GM23338 (cell line): ENCODE results near the gene CLCN1.

Experiments used
- CTCF ChIP-seq, 2 experiments: fragments of 200-600 bp in 1 of 2; sonication (generic) in 1 of 2; conservative IDR thresholded peaks; 2 replicates each; pipeline versions ENCODE4 v1.5.1 to v1.6.1; 2016 to 2017; ENCODE audit warnings: antibody characterized with exemption in 2 of 2, low read depth in 2 of 2, mild to moderate bottlenecking in 2 of 2, moderate library complexity in 1 of 2
- EZH2 ChIP-seq: fragments of 200-600 bp; sonication (generic); IDR thresholded peaks from one replicate; pipeline ENCODE4 v1.8.0; 2017; ENCODE audit warnings: antibody characterized with exemption, mild to moderate bottlenecking, low read depth; ENCODE audit not compliant: unreplicated experiment
- JUNB ChIP-seq: IDR thresholded peaks from one replicate; pipeline ENCODE4 v1.6.1; 2016; ENCODE audit warnings: antibody characterized with exemption; ENCODE audit not compliant: unreplicated experiment
- POLR2AphosphoS5 ChIP-seq: IDR thresholded peaks from 2 replicates; pipeline ENCODE4 v1.6.1; 2016; ENCODE audit warnings: antibody characterized with exemption, low read depth
- TF ChIP-seq, protein P1 (sequence below): IDR thresholded peaks from one replicate; pipeline ENCODE4 v1.6.1; 2018; ENCODE audit warnings: antibody characterized with exemption; ENCODE audit not compliant: unreplicated experiment

GRCh38 chr7:143283381-143283780 is 32.5 kb upstream of the CLCN1 start:
- TF ChIP-seq CTCF (conservative IDR thresholded peaks at IDR 0.05; ENCODE audit: low read depth in 2 of 2), result no peak
- TF ChIP-seq EZH2, result no peak
- TF ChIP-seq POLR2AphosphoS5, result no peak
- no peak for TF ChIP-seq JUNB
- TF ChIP-seq, protein P1, sequence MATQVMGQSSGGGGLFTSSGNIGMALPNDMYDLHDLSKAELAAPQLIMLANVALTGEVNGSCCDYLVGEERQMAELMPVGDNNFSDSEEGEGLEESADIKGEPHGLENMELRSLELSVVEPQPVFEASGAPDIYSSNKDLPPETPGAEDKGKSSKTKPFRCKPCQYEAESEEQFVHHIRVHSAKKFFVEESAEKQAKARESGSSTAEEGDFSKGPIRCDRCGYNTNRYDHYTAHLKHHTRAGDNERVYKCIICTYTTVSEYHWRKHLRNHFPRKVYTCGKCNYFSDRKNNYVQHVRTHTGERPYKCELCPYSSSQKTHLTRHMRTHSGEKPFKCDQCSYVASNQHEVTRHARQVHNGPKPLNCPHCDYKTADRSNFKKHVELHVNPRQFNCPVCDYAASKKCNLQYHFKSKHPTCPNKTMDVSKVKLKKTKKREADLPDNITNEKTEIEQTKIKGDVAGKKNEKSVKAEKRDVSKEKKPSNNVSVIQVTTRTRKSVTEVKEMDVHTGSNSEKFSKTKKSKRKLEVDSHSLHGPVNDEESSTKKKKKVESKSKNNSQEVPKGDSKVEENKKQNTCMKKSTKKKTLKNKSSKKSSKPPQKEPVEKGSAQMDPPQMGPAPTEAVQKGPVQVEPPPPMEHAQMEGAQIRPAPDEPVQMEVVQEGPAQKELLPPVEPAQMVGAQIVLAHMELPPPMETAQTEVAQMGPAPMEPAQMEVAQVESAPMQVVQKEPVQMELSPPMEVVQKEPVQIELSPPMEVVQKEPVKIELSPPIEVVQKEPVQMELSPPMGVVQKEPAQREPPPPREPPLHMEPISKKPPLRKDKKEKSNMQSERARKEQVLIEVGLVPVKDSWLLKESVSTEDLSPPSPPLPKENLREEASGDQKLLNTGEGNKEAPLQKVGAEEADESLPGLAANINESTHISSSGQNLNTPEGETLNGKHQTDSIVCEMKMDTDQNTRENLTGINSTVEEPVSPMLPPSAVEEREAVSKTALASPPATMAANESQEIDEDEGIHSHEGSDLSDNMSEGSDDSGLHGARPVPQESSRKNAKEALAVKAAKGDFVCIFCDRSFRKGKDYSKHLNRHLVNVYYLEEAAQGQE, result no peak
